NOMO-1 (cell line): Measurements from ENCODE around the gene MYT1.
"Not testable (repeated sequence)": the region's sequence is repeated elsewhere in the genome, so short reads cannot be mapped to it uniquely, and the experiment has no call there.

Experiments used
- DNase-seq, 2 experiments: peaks; one replicate each; lab custom pipeline; 2025; ENCODE audit not compliant: unreplicated experiment in 2 of 2; lab: John Stamatoyannopoulos, UW

Gene MYT1

GRCh38 chr20:64258071-64258823 is 94.0 kb downstream of the MYT1 start:
- no peak for DNase-seq

DNA sequence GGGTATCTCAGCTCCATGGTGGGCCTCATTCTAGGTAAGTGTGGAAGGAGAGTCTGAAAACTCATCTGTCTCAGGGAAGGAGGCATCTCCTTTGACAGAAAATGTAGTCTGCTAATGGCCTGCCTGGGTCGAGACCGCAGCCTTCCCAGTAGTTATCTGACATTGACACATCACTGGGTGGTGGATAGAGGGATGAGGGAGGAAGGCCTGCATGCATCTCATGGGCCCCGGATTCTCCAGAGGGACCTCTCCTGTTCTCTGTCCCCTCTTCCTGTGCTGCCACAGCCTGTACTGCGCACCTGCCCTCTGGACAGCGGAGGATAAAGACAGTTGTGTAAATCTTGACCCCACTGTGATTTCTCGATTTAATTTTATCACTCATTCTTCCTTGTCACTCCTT is 96.0 kb downstream of the MYT1 start:
- DNase-seq = no peak

DNA sequence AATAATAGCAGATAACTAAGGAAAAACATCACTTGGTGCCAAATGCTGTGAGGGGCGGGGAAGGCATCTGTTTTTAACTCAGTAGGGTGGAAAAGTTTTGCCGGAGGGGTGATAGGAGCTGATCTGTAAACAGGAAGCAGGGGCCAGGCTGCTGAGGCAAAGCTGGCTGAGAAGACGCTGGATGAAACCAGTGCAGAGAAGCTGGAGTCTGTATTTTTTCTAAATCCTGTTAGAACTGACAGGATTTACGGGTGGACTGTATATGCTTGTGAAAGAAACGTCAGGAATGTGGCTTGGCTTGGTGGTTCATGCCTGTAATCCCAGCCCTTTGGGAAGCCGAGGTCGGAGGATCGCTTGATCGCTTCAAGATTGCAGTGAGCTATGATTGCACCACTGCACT is 96.9 kb downstream of the MYT1 start:
- no peak for DNase-seq

DNA sequence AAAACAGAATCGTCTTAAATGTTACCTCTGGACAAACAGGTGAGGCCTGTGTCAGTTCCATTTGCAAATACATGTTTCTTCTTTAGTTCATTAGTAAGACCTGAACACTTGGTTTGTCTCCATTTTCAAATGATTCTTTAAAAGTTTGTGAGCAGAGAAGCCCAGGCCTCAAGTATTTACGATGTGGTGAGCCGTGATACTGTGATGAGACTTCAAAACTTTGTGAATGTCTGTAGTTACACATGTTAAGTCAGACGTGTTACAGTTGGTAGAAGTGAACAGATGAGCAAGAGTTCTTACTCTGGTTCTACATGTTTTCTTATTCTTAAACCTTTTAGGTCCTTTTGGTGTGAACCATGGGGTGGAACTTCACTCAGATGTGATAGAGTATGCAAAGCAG is 99.8 kb downstream of the MYT1 start:
- DNase-seq = no peak

GRCh38 chr20:64265201-64265600 is 100.9 kb downstream of the MYT1 start:
- no peak for DNase-seq

- no peak for DNase-seq
These were observed 102.7 kb downstream of the MYT1 start for GRCh38 chr20:64266988-64267387.

GRCh38 chr20:64268174-64268573 is 103.9 kb downstream of the MYT1 start:
- no peak for DNase-seq

DNA sequence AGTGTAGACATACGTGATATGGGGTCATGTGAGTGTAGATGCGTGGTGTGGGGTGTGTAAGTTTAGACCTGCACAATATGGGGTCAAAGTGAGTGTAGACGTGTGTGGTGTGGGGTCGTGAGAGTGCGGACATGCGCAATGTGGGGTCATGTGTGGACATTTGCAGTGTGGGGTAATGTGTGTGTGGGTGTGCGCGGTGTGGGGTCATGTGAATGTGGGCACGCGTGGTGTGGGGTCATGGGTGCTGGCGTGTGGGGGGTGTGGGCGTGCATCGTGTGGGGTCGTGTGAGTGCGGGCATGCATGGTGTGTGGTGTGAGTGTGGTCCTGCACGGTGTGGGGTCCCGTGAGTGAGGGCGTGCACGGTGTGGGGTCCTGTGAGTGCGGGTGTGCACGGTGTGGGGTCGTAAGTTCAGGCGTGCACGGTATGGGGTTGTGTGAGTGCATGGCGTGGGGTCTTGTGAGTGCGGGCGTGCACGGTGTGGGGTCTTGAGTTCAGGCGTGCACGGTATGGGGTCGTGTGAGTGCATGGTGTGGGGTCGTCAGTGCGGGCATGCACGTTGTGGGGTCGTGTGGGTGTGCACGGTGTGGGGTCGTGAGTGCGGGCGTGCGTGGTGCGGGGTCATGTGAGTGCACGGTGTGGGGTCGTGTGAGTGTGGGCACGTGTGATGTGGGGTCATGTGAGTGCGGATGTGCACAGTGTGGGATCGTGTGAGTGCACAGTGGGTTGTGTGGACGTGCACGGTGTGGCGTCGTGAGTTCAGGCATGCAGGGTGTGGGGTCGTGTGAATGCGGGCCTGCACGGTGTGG is 105.6 kb downstream of the MYT1 start:
- no peak for DNase-seq

DNA sequence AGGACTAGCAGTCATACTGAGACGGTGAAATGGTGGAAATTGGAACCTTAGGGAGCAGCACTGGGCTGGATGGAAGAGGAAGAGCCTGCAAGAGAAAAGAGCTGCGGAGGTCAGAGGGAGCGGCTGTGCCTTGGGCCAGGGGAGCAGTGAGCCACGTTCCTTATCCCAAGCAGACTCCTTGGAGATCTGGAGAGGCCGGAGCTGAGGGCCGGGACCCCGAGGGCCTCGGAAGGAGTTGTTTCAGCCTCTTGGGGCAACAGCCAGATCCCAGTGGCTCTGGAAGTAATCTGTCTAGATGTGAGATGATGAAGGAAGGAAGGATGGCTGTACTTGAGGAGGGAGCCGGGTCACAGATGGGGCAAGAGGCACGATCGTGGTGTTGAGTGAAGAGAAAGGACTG is 107.4 kb downstream of the MYT1 start:
- DNase-seq = no peak

DNA sequence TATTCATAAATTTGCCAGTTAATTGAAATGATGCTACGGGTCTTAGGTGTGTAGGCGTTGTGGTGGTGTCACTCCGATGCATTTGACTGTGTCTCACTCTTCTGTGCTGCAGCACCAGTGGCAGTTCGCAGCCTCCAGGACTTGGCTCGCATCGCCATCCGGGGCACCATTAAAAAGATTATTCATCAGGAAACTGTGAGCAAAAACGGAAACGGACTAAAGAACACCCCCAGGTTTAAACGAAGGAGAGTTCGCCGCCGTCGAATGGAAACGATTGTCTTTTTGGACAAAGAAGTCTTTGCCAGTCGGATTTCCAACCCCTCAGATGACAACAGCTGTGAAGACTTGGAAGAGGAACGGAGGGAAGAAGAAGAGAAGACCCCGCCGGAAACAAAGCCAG is 108.9 kb downstream of the MYT1 start:
- no peak for DNase-seq

DNA sequence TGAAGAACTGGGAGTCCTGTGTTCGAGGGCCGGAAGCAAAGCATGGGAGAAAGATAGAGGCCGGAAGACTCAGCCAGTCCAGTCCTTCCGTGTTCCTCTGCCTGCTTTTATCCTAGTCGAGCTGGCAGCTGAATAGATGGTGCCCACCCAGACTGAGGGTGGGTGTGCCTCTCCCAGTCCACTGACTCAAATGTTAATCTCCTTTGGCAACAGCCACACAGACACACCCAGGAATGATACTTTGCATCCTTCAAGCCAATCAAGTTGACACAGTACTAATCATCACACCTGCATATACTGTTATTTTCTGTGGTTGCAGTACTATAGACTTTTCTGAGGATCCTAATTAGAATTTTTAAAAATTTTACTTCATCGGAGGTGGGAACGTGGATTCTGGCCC is 112.6 kb downstream of the MYT1 start:
- DNase-seq = no peak

- DNase-seq = no peak
These were observed 113.5 kb downstream of the MYT1 start for GRCh38 chr20:64277571-64278316.

DNA sequence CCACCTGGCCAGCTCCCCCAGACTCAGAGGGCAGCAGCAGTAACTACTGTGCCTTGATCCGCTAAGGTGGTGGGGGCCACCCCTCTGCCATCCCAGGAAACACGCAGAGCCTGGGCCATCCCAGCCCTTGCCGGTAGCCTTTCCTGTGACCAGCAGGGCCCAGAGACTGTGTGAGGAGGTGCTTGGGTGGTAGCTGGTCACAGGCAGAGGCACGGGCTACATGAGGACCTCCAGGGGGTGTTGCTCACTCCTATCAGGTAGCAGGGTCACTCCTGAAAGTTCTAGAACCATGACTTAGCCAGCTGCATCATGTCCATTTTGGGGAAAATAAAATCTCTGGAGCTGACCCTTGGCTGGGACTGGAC is 114.0 kb downstream of the MYT1 start:
- no peak for DNase-seq

GRCh38 chr20:64279826-64280459 is 115.7 kb downstream of the MYT1 start:
- no peak for DNase-seq

GRCh38 chr20:64280460-64280843 is 116.2 kb downstream of the MYT1 start:
- DNase-seq = no peak

DNA sequence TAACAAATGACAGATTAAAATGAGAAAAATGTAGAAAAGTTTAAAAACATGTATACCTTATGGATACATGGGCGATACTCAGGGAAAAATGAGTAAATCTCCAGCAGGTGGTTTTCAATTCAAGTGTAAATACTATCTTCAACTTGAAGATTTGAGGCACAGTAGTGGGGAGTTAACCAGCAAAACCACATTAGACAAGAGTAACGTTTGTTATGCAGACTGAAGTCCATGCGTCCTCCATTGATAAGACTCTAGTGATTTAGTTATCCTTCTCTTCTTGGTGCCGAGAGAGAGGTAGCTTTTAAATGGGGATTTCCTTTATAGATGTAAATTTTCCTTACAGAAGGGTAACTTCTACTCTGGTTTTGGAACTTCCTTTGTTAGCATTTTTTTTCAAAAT is 119.4 kb downstream of the MYT1 start:
- DNase-seq = no peak

DNA sequence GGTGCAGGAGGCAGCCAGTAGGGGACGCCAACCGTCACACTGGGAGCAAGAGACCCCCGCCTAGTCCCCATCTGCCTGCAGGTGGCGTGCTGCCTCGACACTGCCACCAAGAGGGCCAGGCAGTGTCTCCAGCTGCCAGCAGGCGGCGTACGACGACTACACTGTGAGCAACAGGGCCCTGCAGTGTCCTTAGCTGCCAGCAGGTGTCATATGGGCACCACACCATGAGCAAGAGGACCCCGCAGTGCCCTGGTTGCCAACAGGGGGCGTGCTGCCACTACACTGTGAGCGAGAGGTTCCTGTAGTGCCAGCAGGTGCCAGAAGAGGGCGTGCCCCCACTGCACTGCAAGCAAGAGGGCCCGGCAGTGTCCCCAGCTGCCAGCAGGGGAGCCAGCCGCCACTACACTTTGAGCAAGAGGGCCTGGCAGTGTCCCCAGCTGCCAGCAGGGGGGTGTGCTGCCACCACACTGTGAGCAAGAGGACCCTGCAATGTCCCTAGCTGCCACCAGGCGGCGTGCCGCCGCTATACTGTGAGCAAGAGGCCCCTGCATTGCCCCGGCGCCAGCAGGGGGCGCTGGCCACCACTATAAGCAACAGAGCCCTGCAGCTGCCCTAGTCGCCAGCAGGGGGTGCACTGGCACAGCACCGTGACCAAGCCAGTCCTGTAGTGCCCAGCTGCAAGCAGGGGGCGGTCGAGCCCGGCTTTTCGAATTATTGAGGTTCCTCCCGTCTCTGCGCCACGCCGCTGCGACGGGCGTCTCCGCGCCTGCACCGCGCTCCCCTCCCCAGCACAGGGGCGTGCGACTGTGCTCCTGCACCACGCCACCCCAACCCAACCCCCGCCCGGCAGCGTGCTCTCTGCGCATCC is 121.6 kb downstream of the MYT1 start:
- peak; percentile 14 to 15 for DNase-seq

DNA sequence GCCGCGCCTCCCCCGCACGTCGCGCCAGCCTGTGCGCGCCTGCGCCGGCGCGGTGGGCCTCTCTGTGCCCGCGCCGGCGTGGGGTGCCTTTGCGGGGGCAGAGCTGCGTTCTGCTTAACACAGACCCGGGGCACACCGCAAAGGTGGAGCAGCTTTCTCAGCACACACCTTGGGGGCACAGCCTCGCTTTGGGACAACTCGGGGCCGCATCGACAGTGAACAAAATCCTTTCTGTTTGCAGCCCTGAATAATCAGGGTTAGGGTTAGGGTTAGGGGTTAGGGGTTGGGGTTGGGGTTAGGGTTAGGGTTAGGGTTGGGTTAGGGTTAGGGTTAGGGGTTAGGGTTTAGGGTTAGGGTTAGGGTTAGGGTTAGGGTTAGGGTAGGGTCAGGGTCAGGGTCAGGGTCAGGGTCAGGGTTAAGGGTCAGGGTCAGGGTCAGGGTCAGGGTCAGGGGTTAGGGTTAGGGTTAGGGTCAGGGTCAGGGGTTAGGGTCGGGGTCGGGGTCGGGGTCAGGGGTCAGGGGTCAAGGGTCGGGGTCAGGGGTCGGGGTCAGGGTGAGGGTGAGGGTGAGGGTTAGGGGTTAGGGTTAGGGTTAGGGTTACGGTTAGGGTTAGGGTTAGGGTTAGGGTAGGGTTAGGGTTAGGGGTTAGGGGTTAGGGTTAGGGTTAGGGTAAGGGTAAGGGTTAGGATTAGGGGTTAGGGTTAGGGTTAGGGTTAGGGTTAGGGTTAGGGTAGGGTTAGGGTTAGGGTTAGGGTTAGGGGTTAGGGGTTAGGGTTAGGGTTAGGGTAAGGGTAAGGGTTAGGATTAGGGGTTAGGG is 122.4 kb downstream of the MYT1 start:
- not testable (repeated sequence) for DNase-seq

- not testable (repeated sequence) for DNase-seq
These were observed 123.0 kb downstream of the MYT1 start for GRCh38 chr20:64287264-64287590.
